Endothelial cell of umbilical vein (primary cell): ENCODE results near the gene PPP2R3C. TPM values are rescaled to one million over a fixed set of nuclear protein-coding genes. Genes with fewer than 3 reads are reported as not detected.

Experiments
- BruUV-seq: library from RNA; stranded (reverse); fragments of 400-500 nt; replicated peaks from 2 replicates; lab custom pipeline; 2021; lab: Mats Ljungman, UMichigan
- CTCF ChIA-PET: fragments of 300-600, 350-600 bp; sonication (Branson Sonifier 250); formaldehyde crosslinking; loops from one replicate; lab custom pipeline; 2021; ENCODE audit warnings: antibody characterized with exemption, inconsistent platforms; lab: Charles Lee
- POLR2A ChIA-PET: fragments of 300-600, 350-600 bp; sonication (Branson Sonifier 250); formaldehyde crosslinking; loops from one replicate; lab custom pipeline; 2021; ENCODE audit warnings: antibody characterized with exemption, inconsistent platforms; lab: Charles Lee
- DNase-seq: peaks from one replicate; pipeline ENCODE4 v3.0.0-alpha.2; 2011; ENCODE audit warnings: low read depth, low spot score
- FAIRE-seq: peaks from 2 replicates; lab custom pipeline; 2011; peaks lifted over from hg19 to GRCh38; lab: Jason Lieb, UNC
- H2AFZ ChIP-seq: 2 replicates; pipeline ENCODE4 v1.6.0; 2012; ENCODE audit warnings: low read depth, low read length, control low read depth, inconsistent platforms
- H3K27ac ChIP-seq: 2 replicates; pipeline ENCODE4 v1.5.1; 2011; ENCODE audit warnings: low read depth, mild to moderate bottlenecking, control low read depth, low read length, moderate library complexity; ENCODE audit not compliant: insufficient read depth
- H3K27me3 ChIP-seq, 2 experiments: 2 replicates each; pipeline versions ENCODE4 v1.6.0 to v1.6.1; 2011; ENCODE audit warnings: low read length in 2 of 2, mixed read lengths in 1 of 2; ENCODE audit not compliant: control insufficient read depth in 2 of 2, insufficient read depth in 2 of 2
- H3K36me3 ChIP-seq, 2 experiments: 2 replicates in 1 of 2; 3 replicates in 1 of 2; pipeline ENCODE4 v1.5.1; 2011; ENCODE audit warnings: low read length in 2 of 2, mild to moderate bottlenecking in 1 of 2, moderate library complexity in 1 of 2; ENCODE audit not compliant: control insufficient read depth in 2 of 2, insufficient read depth in 2 of 2; ENCODE audit errors: extremely low read depth in 1 of 2
- H3K4me1 ChIP-seq: 3 replicates; pipeline ENCODE4 v1.5.1; 2011; ENCODE audit warnings: mild to moderate bottlenecking, low read length; ENCODE audit not compliant: control insufficient read depth, insufficient read depth; ENCODE audit errors: extremely low read depth
- H3K4me2 ChIP-seq: 2 replicates; pipeline ENCODE4 v1.6.1; 2011; ENCODE audit warnings: low read length, control low read depth, mixed read lengths; ENCODE audit not compliant: insufficient read depth
- H3K4me3 ChIP-seq, 3 experiments: fragments of 200-600 bp in 1 of 3; sonication (generic), shearing (Covaris generic) in 1 of 3; replicated peaks in 1 of 3; 2 replicates each; pipeline ENCODE4 v1.5.1; 2011 to 2016; ENCODE audit warnings: control low read depth in 3 of 3, low read length in 3 of 3, mild to moderate bottlenecking in 2 of 3, inconsistent platforms in 1 of 3, low read depth in 1 of 3, moderate library complexity in 1 of 3; ENCODE audit not compliant: insufficient read depth in 1 of 3
- H3K79me2 ChIP-seq: 2 replicates; pipeline ENCODE4 v1.6.0; 2012; ENCODE audit warnings: low read length, inconsistent platforms; ENCODE audit not compliant: control insufficient read depth, insufficient read depth
- H3K9ac ChIP-seq: replicated peaks from 2 replicates; pipeline ENCODE3; 2011; ENCODE audit warnings: low read length, control low read depth; ENCODE audit not compliant: insufficient read depth; ENCODE audit errors: extremely low read depth
- H3K9me1 ChIP-seq: replicated peaks from 3 replicates; pipeline ENCODE4 v1.6.0; 2011; ENCODE audit warnings: mild to moderate bottlenecking, low read length; ENCODE audit not compliant: control insufficient read depth, insufficient read depth; ENCODE audit errors: extremely low read depth
- H3K9me3 ChIP-seq: replicated peaks from 2 replicates; pipeline ENCODE4 v1.5.1; 2012; ENCODE audit warnings: low read length, inconsistent platforms; ENCODE audit not compliant: control insufficient read depth, insufficient read depth
- H4K20me1 ChIP-seq: replicated peaks from 2 replicates; pipeline ENCODE3; 2011; ENCODE audit warnings: mild to moderate bottlenecking, low read length; ENCODE audit not compliant: control insufficient read depth, insufficient read depth; ENCODE audit errors: extremely low read depth
- CTCF ChIP-seq, 2 donors: IDR thresholded peaks; 1 replicate in 1 of 2; 2 replicates in 1 of 2; pipeline ENCODE4 v1.5.1; 2011; ENCODE audit warnings: low read length in 2 of 2, mild to moderate bottlenecking in 2 of 2, moderate library complexity in 2 of 2, control low read depth in 1 of 2, inconsistent platforms in 1 of 2, low read depth in 1 of 2; ENCODE audit not compliant: insufficient read depth in 1 of 2; ENCODE audit errors: extremely low read depth in 1 of 2
- EZH2 ChIP-seq: IDR thresholded peaks from 2 replicates; pipeline ENCODE4 v1.6.1; 2012; ENCODE audit warnings: borderline replicate concordance, low read depth, mild to moderate bottlenecking, moderate library complexity, low read length, inconsistent platforms; ENCODE audit not compliant: severe bottlenecking
- FOS ChIP-seq: IDR thresholded peaks from 2 replicates; pipeline ENCODE4 v1.6.1; 2011; ENCODE audit warnings: mild to moderate bottlenecking, low read length, moderate library complexity, borderline replicate concordance; ENCODE audit not compliant: insufficient read depth
- GATA2 ChIP-seq: IDR thresholded peaks from 2 replicates; pipeline ENCODE4 v1.7.0; 2011; ENCODE audit warnings: low read depth, mild to moderate bottlenecking, moderate library complexity, mixed read lengths, low read length; ENCODE audit not compliant: insufficient read length, insufficient read depth
- JUN ChIP-seq: IDR thresholded peaks from 2 replicates; pipeline ENCODE4 v1.6.1; 2011; ENCODE audit warnings: borderline replicate concordance, low read depth; ENCODE audit not compliant: insufficient read length, insufficient read depth
- MAX ChIP-seq: IDR thresholded peaks from 2 replicates; pipeline ENCODE4 v1.6.1; 2011; ENCODE audit not compliant: insufficient read depth, insufficient read length
- MYC ChIP-seq: IDR thresholded peaks from one replicate; pipeline ENCODE4 v1.6.1; 2011; ENCODE audit warnings: mild to moderate bottlenecking, low read depth, low read length
- POLR2A ChIP-seq: IDR thresholded peaks from 2 replicates; pipeline ENCODE4 v1.6.1; 2012; ENCODE audit warnings: low read depth, mild to moderate bottlenecking, control low read depth, low read length
- POLR2AphosphoS5 ChIP-seq: IDR thresholded peaks from 2 replicates; pipeline ENCODE4 v1.6.1; 2012; ENCODE audit warnings: low read depth, mild to moderate bottlenecking, control low read depth, low read length, moderate library complexity; ENCODE audit not compliant: insufficient read depth
- dilution Hi-C: fragments of 300-500 bp; cut with MboI; formaldehyde crosslinking; loops from one replicate; pipeline ENCODE4 v1.15.0; 2019; ENCODE audit warnings: low sequenced_read_pairs; ENCODE audit not compliant: extremely low pct_ligation_motif_present
- intact Hi-C: fragments of 100-400 bp; cut with micrococcal nuclease; formaldehyde crosslinking; loops from one replicate; pipeline ENCODE4 v1.10.0; 2022
- polyA plus RNA-seq, 4 experiments: library from polyadenylated mRNA; depleted of rRNA in 3 of 4; stranded (reverse) in 3 of 4; unstranded in 1 of 4; fragments of >200 nt; gene quantifications; 2 replicates each; pipeline versions ENCODE4 v1.2.1 to v1.2.3, GENCODE V29; 2011 to 2012; ENCODE audit warnings: missing spikeins in 1 of 4
- total RNA-seq: library from RNA; stranded (reverse); gene quantifications from 2 replicates; pipeline ENCODE4 v1.2.3, GENCODE V29; 2021

PPP2R3C gene
- total and polyA plus RNA-seq, 2 donors (not counting 3 experiments of a cell fraction or from before 2014, with no cell fraction given) = 10.2 to 40.6 TPM

- dilution Hi-C loops (no loop called here), intact Hi-C loops (no loop called here)
- no peaks in the 10 kb centered on the region for H3K9me1 ChIP-seq
- no peak overlapping the region for H3K27ac ChIP-seq
- no peak overlapping the region for H3K9ac ChIP-seq
- H4K20me1 ChIP-seq = no peaks in the 10 kb centered on the region
- BruUV-seq = no TSS peak
- ChIA-PET POLR2A (interaction anchor here (0.6 kb wide), 1 partner anchor 587 kb away, joined by 4 read pairs; no protein-coding TSS in a partner anchor), CTCF (no interaction called here)
- FAIRE-seq (no peak), DNase-seq (no peak)
- no peaks in the 10 kb centered on the region for H3K79me2 ChIP-seq
- no peak for TF ChIP-seq MAX
- TF ChIP-seq FOS = no peak
- no peak for TF ChIP-seq CTCF (IDR thresholded peaks at IDR 0.05; ENCODE audit: extremely low read depth in 1 of 2, insufficient read depth in 1 of 2, low read depth in 1 of 2, low read length in 2 of 2)
- TF ChIP-seq MYC = no peak
- no peak for TF ChIP-seq GATA2
- no peak for TF ChIP-seq POLR2AphosphoS5
- TF ChIP-seq JUN = no peak
- no peak for TF ChIP-seq EZH2
- no peak for TF ChIP-seq POLR2A
- H2AFZ ChIP-seq = no peak overlapping the region
- H3K4me2 ChIP-seq = no peak overlapping the region
- H3K27me3 ChIP-seq = no peaks in the 10 kb centered on the region
- H3K9me3 ChIP-seq = no peaks in the 10 kb centered on the region
- no peaks in the 10 kb centered on the region for H3K4me1 ChIP-seq
- H3K4me3 ChIP-seq = no peak overlapping the region
- H3K36me3 ChIP-seq = peaks cover 2 to 4% of the 10 kb centered on the region in 2 experiments
Observed at GRCh38 chr14:35083530-35084150, 38.1 kb downstream of the PPP2R3C start.
